ENCODE measurements around the gene DENND6B.

DENND6B gene

GRCh38 chr22:50314455-50315288 is 12.1 kb downstream of the DENND6B start:
- Histone ChIP-seq H3K79me2 (ENCODE audit: insufficient read depth, low read length) (no peaks in the 10 kb centered on the region), H3F3A (ENCODE audit: insufficient read depth, low read length) (no peaks in the 10 kb centered on the region), H3K36me3 (ENCODE audit: insufficient read depth, low read length) (no peaks in the 10 kb centered on the region), H3K4me3 (ENCODE audit: low read depth, low read length, poor library complexity, severe bottlenecking) (peak overlapping the region; percentile 53), H2AFZ (ENCODE audit: low read length) (no peak overlapping the region), H3K27me3 (ENCODE audit: insufficient read depth, low read length) (peaks cover 13% of the 10 kb centered on the region), H3K9ac (ENCODE audit: low read length) (peak overlapping the region; percentile 56; the same call in 1 of the 2 replicates), H4K20me1 (ENCODE audit: insufficient read depth, low read length) (no peaks in the 10 kb centered on the region), H3K27ac (ENCODE audit: low read depth, low read length, poor library complexity, severe bottlenecking) (peak overlapping the region; percentile 45), H3K4me1 (ENCODE audit: insufficient read depth, low read length, severe bottlenecking) (peaks cover 20% of the 10 kb centered on the region), H3K9me2 (ENCODE audit: low read depth, low read length) (no peaks in the 10 kb centered on the region), H3K4me2 (ENCODE audit: low read length) (peak overlapping the region; percentile 66), H3K9me3 (ENCODE audit: low read length) (no peaks in the 10 kb centered on the region)
- TF ChIP-seq CTCF (IDR thresholded peaks at IDR 0.05; ENCODE audit: low read length) (no peak), EZH2 (IDR thresholded peaks at IDR 0.05; ENCODE audit: borderline replicate concordance, low read length) (no peak)

GRCh38 chr22:50314081-50314454 is 12.7 kb downstream of the DENND6B start:
- H3K9ac ChIP-seq (ENCODE audit: low read length) = peak overlapping the region; percentile 56; the same call in 1 of the 2 replicates
- TF ChIP-seq EZH2 (IDR thresholded peaks at IDR 0.05; ENCODE audit: borderline replicate concordance, low read length) (no peak), CTCF (IDR thresholded peaks at IDR 0.05; ENCODE audit: low read length) (no peak)
- H2AFZ ChIP-seq (ENCODE audit: low read length) = no peak overlapping the region
- peak overlapping the region; percentile 66 for H3K4me2 ChIP-seq (ENCODE audit: low read length)
- H4K20me1 ChIP-seq (ENCODE audit: insufficient read depth, low read length) = no peaks in the 10 kb centered on the region
- H3K27ac ChIP-seq (ENCODE audit: low read depth, low read length, poor library complexity, severe bottlenecking) = no peak overlapping the region
- no peaks in the 10 kb centered on the region for H3F3A ChIP-seq (ENCODE audit: insufficient read depth, low read length)
- H3K79me2 ChIP-seq (ENCODE audit: insufficient read depth, low read length) = no peaks in the 10 kb centered on the region
- H3K9me3 ChIP-seq (ENCODE audit: low read length) = no peaks in the 10 kb centered on the region
- peak overlapping the region; percentile 53 for H3K4me3 ChIP-seq (ENCODE audit: low read depth, low read length, poor library complexity, severe bottlenecking)
- H3K4me1 ChIP-seq (ENCODE audit: insufficient read depth, low read length, severe bottlenecking) = peaks cover 20% of the 10 kb centered on the region
- H3K9me2 ChIP-seq (ENCODE audit: low read depth, low read length) = no peaks in the 10 kb centered on the region
- H3K27me3 ChIP-seq (ENCODE audit: insufficient read depth, low read length) = peaks cover 11% of the 10 kb centered on the region
- H3K36me3 ChIP-seq (ENCODE audit: insufficient read depth, low read length) = no peaks in the 10 kb centered on the region

- peak overlapping the region; percentile 56; the same call in 1 of the 2 replicates for H3K9ac ChIP-seq (ENCODE audit: low read length)
These were observed 13.2 kb downstream of the DENND6B start for GRCh38 chr22:50313600-50313999.

More at GRCh38 chr22:50313600-50313999, 13.2 kb downstream of the DENND6B start:
- Histone ChIP-seq H3K27ac (ENCODE audit: low read depth, low read length, poor library complexity, severe bottlenecking) (no peak overlapping the region), H3K36me3 (ENCODE audit: insufficient read depth, low read length) (no peaks in the 10 kb centered on the region), H3K27me3 (ENCODE audit: insufficient read depth, low read length) (peaks cover 10% of the 10 kb centered on the region), H2AFZ (ENCODE audit: low read length) (no peak overlapping the region), H3K4me2 (ENCODE audit: low read length) (peak overlapping the region; percentile 66), H3F3A (ENCODE audit: insufficient read depth, low read length) (no peaks in the 10 kb centered on the region), H4K20me1 (ENCODE audit: insufficient read depth, low read length) (no peaks in the 10 kb centered on the region), H3K4me1 (ENCODE audit: insufficient read depth, low read length, severe bottlenecking) (peaks cover 20% of the 10 kb centered on the region), H3K9me2 (ENCODE audit: low read depth, low read length) (no peaks in the 10 kb centered on the region), H3K9me3 (ENCODE audit: low read length) (no peaks in the 10 kb centered on the region), H3K79me2 (ENCODE audit: insufficient read depth, low read length) (no peaks in the 10 kb centered on the region), H3K4me3 (ENCODE audit: low read depth, low read length, poor library complexity, severe bottlenecking) (peak overlapping the region; percentile 53)
- TF ChIP-seq CTCF (IDR thresholded peaks at IDR 0.05; ENCODE audit: low read length) (no peak), EZH2 (IDR thresholded peaks at IDR 0.05; ENCODE audit: borderline replicate concordance, low read length) (no peak)
